Osteocyte (in vitro differentiated cells): Measurements from ENCODE around the gene RAB6A. TPM values are rescaled to one million over a fixed set of nuclear protein-coding genes. Genes with fewer than 3 reads are reported as not detected.

Experiments
- DNase-seq: peaks from one replicate; pipeline ENCODE4 v3.0.0; 2021; ENCODE audit warnings: mixed read lengths; ENCODE audit not compliant: unreplicated experiment; ENCODE audit errors: extremely low spot score
- H3K27ac Mint-ChIP-seq: one replicate; pipeline ENCODE4 v1.8.0; 2021; ENCODE audit warnings: mild to moderate bottlenecking, mixed read lengths; ENCODE audit not compliant: unreplicated experiment
- H3K27me3 Mint-ChIP-seq: one replicate; pipeline ENCODE4 v1.8.0; 2021; ENCODE audit warnings: mixed read lengths; ENCODE audit not compliant: unreplicated experiment
- H3K36me3 Mint-ChIP-seq: one replicate; pipeline ENCODE4 v1.8.0; 2021; ENCODE audit warnings: mixed read lengths; ENCODE audit not compliant: unreplicated experiment
- H3K4me1 Mint-ChIP-seq: one replicate; pipeline ENCODE4 v1.8.0; 2021; ENCODE audit warnings: mixed read lengths; ENCODE audit not compliant: unreplicated experiment
- H3K4me3 Mint-ChIP-seq: one replicate; pipeline ENCODE4 v1.8.0; 2021; ENCODE audit warnings: mild to moderate bottlenecking, moderate library complexity, mixed read lengths; ENCODE audit not compliant: unreplicated experiment
- H3K9me3 Mint-ChIP-seq: one replicate; pipeline ENCODE4 v1.8.0; 2021; ENCODE audit warnings: mixed read lengths; ENCODE audit not compliant: unreplicated experiment
- CTCF ChIP-seq: fragments of 200-600 bp; sonication (generic); IDR thresholded peaks from 2 replicates; pipeline ENCODE4 v1.5.0; 2021; ENCODE audit warnings: antibody characterized with exemption, mild to moderate bottlenecking, moderate library complexity
- long read RNA-seq: library from polyadenylated mRNA; unstranded; transcript quantifications from one replicate; pipeline ENCODE4 v2.0.0, GENCODE V29; 2021
- total RNA-seq: library from RNA; stranded (reverse); gene quantifications from 2 replicates; pipeline ENCODE4 v1.2.1, GENCODE V29; 2021

Gene RAB6A
- total RNA-seq: 145 and 156 TPM in 2 replicates
- long read RNA-seq, transcript RAB6A-201 (8 exons, 3,389 nt): major isoform, 100 of 269 reads
- long read RNA-seq, transcript RAB6A-202 (8 exons, 3,085 nt): minor isoform, 63 of 269 reads
- long read RNA-seq, partial matches to known transcripts: 13 of 269 reads
- long read RNA-seq, other reads (novel, unspliced or antisense): 86 of 269 reads

- peak; percentile 100 for DNase-seq
- peak; percentile 37 for TF ChIP-seq CTCF
- peak within 1 kb of the TSS; percentile 99 for H3K4me3 Mint-ChIP-seq
- H3K27ac Mint-ChIP-seq: peak within 1 kb of the TSS; percentile 97
- H3K4me1 Mint-ChIP-seq: peaks cover 30% of the 10 kb centered on the region
- no peaks in the 10 kb centered on the region for H3K36me3 Mint-ChIP-seq
- H3K27me3 Mint-ChIP-seq: peaks cover 10% of the 10 kb centered on the region
- H3K9me3 Mint-ChIP-seq: no peaks in the 10 kb centered on the region
Measured at GRCh38 chr11:73760679-73761402, at the start of gene RAB6A. Gene RAB6A (minus strand): TSS chr11:73761074. CDS start chr11:73760635, 439 bp downstream.

- H3K4me1 Mint-ChIP-seq: peaks cover 8% of the 10 kb centered on the region
- H3K36me3 Mint-ChIP-seq: peaks cover 10% of the 10 kb centered on the region
- no peak for TF ChIP-seq CTCF
- no peak for DNase-seq
- H3K4me3 Mint-ChIP-seq: no peak overlapping the region
- H3K9me3 Mint-ChIP-seq: no peaks in the 10 kb centered on the region
- H3K27ac Mint-ChIP-seq: peak overlapping the region; percentile 63
- H3K27me3 Mint-ChIP-seq: no peaks in the 10 kb centered on the region
Measured at GRCh38 chr11:73810637-73811036, 49.8 kb upstream of the RAB6A start.

- no peak overlapping the region for H3K4me3 Mint-ChIP-seq
- no peaks in the 10 kb centered on the region for H3K27me3 Mint-ChIP-seq
- H3K36me3 Mint-ChIP-seq: peaks cover 10% of the 10 kb centered on the region
- H3K27ac Mint-ChIP-seq: no peak overlapping the region
- no peak for TF ChIP-seq CTCF
- H3K4me1 Mint-ChIP-seq: peaks cover 8% of the 10 kb centered on the region
- DNase-seq: no peak
- H3K9me3 Mint-ChIP-seq: no peaks in the 10 kb centered on the region
Measured at GRCh38 chr11:73808052-73808451, 47.2 kb upstream of the RAB6A start.

- Mint-ChIP-seq H3K4me3 (no peak overlapping the region), H3K36me3 (peaks cover 10% of the 10 kb centered on the region), H3K9me3 (no peaks in the 10 kb centered on the region), H3K27ac (no peak overlapping the region), H3K27me3 (no peaks in the 10 kb centered on the region), H3K4me1 (peaks cover 3% of the 10 kb centered on the region)
- no peak for TF ChIP-seq CTCF
- no peak for DNase-seq
Measured at GRCh38 chr11:73804712-73805111, 43.8 kb upstream of the RAB6A start.

- peaks cover 3% of the 10 kb centered on the region for H3K4me1 Mint-ChIP-seq
- TF ChIP-seq CTCF: no peak
- no peaks in the 10 kb centered on the region for H3K9me3 Mint-ChIP-seq
- H3K36me3 Mint-ChIP-seq: peaks cover 7% of the 10 kb centered on the region
- no peak overlapping the region for H3K4me3 Mint-ChIP-seq
- no peaks in the 10 kb centered on the region for H3K27me3 Mint-ChIP-seq
- H3K27ac Mint-ChIP-seq: no peak overlapping the region
- no peak for DNase-seq
Measured at GRCh38 chr11:73801136-73801535, 40.3 kb upstream of the RAB6A start.
